PFSK-1 (cell line): ENCODE data around the gene GNG7.

ENCODE experiments used
- FOXP2 ChIP-seq: optimal IDR thresholded peaks from 2 replicates; pipeline ENCODE3; 2011; ENCODE audit warnings: borderline replicate concordance, control low read depth, inconsistent platforms; ENCODE audit not compliant: insufficient read depth; ENCODE audit errors: extremely low read length, extremely low read depth
- POLR2AphosphoS5 ChIP-seq: IDR thresholded peaks from 2 replicates; pipeline ENCODE4 v1.6.1; 2012; ENCODE audit warnings: low read depth, mild to moderate bottlenecking, control low read depth, low read length, moderate library complexity
- SIN3A ChIP-seq: IDR thresholded peaks from 2 replicates; pipeline ENCODE4 v1.6.1; 2012; ENCODE audit warnings: mild to moderate bottlenecking, low read length, moderate library complexity, borderline replicate concordance; ENCODE audit not compliant: insufficient read depth
- TAF1 ChIP-seq: IDR thresholded peaks from 2 replicates; pipeline ENCODE4 v1.6.1; 2012; ENCODE audit warnings: low read length, control low read depth, borderline replicate concordance; ENCODE audit not compliant: insufficient read depth
- TF ChIP-seq, protein P1 (sequence below), 2 experiments: IDR thresholded peaks; 2 replicates each; pipeline versions ENCODE4 v1.6.1 to v1.8.0; 2011 to 2012; ENCODE audit warnings: low read depth in 2 of 2, low read length in 2 of 2, control low read depth in 1 of 2, inconsistent platforms in 1 of 2, mild to moderate bottlenecking in 1 of 2, moderate library complexity in 1 of 2; ENCODE audit not compliant: insufficient read depth in 1 of 2

The GNG7 gene

DNA sequence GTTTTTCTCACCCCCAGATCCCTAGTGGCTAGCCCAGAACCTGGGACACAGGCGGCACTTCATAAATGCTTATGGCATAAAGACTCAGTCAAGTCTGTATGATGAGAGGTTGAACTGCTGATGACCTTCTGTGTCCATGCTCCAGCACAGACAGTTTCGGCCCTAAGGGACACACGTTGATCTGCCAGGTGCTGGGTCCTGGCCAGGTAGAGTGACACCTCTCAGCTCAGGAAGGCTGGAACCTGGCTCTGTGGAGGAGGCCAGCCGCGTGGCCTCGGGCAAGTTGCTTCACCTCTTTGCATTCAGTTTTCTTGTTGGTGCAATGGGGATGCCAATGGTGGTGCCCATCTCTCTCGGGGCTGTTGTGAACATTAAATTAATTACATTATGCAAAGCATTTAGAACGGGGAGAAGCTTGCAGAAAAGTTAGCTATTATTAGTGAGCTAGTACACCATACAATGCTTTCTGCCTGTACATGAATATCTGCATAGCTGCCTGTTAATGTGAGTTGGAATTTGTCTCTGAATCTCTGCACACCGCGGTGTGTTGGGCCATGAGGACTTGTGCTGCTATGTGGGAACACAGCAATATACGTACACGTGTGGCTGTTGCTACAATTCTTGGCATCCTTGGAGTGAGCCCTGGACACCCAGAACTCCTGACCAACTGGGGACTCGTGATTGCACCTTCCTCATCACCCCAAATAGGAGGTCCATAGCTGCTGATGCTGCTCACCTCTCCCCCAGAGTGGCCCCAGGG is 218.1 kb downstream of the GNG7 start:
- TF ChIP-seq FOXP2 (no peak), SIN3A (no peak), POLR2AphosphoS5 (no peak), TAF1 (no peak)
- TF ChIP-seq, protein P1, sequence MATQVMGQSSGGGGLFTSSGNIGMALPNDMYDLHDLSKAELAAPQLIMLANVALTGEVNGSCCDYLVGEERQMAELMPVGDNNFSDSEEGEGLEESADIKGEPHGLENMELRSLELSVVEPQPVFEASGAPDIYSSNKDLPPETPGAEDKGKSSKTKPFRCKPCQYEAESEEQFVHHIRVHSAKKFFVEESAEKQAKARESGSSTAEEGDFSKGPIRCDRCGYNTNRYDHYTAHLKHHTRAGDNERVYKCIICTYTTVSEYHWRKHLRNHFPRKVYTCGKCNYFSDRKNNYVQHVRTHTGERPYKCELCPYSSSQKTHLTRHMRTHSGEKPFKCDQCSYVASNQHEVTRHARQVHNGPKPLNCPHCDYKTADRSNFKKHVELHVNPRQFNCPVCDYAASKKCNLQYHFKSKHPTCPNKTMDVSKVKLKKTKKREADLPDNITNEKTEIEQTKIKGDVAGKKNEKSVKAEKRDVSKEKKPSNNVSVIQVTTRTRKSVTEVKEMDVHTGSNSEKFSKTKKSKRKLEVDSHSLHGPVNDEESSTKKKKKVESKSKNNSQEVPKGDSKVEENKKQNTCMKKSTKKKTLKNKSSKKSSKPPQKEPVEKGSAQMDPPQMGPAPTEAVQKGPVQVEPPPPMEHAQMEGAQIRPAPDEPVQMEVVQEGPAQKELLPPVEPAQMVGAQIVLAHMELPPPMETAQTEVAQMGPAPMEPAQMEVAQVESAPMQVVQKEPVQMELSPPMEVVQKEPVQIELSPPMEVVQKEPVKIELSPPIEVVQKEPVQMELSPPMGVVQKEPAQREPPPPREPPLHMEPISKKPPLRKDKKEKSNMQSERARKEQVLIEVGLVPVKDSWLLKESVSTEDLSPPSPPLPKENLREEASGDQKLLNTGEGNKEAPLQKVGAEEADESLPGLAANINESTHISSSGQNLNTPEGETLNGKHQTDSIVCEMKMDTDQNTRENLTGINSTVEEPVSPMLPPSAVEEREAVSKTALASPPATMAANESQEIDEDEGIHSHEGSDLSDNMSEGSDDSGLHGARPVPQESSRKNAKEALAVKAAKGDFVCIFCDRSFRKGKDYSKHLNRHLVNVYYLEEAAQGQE (IDR thresholded peaks at IDR 0.05; ENCODE audit: insufficient read depth in 1 of 2, low read depth in 2 of 2, low read length in 2 of 2): no peak

DNA sequence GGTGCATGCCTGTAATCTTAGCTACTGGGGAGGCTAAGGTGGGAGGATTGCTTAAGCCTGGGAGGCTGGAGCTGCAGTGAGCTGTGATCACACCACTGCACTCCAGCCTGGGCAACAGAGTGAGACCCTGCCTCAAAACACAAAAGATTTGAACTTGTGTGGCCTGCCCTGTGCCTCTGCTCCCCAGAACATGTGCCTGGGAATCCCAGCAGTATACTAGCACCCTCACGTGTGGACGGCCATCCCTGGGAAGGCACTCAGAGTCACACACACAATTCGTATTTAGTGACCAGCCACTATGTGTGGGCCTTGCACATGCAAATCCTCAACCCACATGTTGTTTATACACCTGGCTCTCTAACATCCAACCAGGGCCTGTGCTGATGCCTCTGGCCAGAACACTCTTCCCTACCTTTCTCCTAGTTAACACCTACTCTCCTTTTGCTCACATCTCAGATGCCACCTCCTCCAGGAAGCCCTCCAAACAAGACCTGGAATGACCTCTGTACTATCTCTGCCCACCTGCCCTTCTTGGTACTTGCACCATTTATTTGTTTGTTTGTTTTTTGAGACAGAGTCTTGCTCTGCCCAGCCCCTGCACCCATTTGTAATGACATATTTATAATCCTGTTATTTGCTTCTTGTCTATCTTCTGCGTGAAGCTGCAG is 218.9 kb downstream of the GNG7 start:
- TF ChIP-seq FOXP2 (no peak), TAF1 (no peak), POLR2AphosphoS5 (no peak), SIN3A (no peak)
- TF ChIP-seq, protein P1 (IDR thresholded peaks at IDR 0.05; ENCODE audit: insufficient read depth in 1 of 2, low read depth in 2 of 2, low read length in 2 of 2): no peak

DNA sequence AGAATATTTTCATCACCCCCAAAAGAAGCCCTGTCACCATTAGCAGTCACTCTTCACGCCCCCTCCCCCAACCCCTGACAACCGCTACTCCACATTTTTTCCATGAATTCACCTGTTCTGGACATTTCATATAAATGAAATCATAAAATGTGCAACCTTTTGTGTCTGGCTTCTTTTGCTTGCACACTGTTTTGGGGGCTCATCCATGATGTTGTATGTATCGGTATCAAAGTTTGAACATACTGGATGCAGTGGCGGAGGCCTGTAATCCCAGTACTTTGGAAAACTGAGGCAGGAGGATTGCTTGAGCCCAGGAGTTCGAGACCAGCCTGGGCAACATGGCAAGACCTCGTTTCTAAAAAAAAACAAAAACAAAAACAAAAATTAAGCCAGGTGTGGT is 219.4 kb downstream of the GNG7 start:
- TF ChIP-seq POLR2AphosphoS5 (no peak), TAF1 (no peak), FOXP2 (no peak), SIN3A (no peak)
- TF ChIP-seq, protein P1 (IDR thresholded peaks at IDR 0.05; ENCODE audit: insufficient read depth in 1 of 2, low read depth in 2 of 2, low read length in 2 of 2): no peak

DNA sequence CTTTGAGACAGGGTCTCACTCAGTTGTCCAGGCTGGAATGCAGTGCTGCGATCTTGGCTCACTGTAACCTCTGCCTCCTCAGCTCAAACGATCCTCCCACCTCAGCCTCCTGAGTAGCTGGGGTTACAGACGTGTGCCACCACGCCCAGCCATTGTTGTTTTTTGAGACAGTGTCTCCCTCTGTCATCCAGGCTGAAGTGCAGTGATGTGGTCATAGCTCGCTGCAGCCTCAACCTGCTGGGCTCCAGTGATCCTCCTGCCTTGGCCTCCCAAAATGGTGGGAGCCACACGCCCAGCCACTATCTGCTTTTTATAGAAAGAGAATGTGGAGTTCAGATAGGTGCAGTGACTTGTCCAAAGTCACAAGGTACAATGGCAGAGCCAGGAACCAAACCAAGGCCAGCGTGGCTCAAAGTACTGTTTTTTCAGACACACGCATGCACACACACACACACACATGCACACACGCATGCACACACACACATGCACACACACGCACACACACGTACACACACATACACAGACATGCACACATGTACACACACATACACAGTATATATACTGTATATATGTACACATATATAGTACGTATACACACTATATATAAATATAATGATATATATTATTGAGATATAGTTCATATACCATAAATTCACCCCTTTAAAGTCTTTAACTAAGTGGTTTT is 220.0 kb downstream of the GNG7 start:
- TF ChIP-seq TAF1 (no peak), SIN3A (no peak), POLR2AphosphoS5 (no peak), FOXP2 (no peak)
- TF ChIP-seq, protein P1 (IDR thresholded peaks at IDR 0.05; ENCODE audit: insufficient read depth in 1 of 2, low read depth in 2 of 2, low read length in 2 of 2): no peak

DNA sequence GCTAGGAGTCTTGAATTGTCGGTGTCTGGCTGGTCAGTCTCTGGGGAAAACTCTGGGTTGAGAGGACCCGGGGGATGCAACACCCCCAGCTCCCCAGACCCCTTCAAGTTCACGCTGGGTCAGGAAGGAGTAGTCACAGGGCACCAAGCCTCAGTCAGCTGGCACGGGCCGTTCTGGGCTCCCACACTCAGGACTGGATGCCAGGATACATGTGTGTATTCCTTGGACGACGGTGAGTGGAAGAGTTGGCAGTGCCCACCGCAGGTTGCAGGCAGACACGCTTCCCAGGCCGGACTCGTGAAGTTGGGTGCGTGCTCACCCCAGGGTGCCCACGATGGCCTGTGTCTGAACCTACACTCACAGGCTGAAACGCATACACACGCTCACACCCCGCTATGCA is 221.0 kb downstream of the GNG7 start:
- TF ChIP-seq FOXP2 (no peak), SIN3A (no peak), POLR2AphosphoS5 (no peak), TAF1 (no peak)
- TF ChIP-seq, protein P1 (IDR thresholded peaks at IDR 0.05; ENCODE audit: insufficient read depth in 1 of 2, low read depth in 2 of 2, low read length in 2 of 2): no peak
